ENCODE measurements around the gene ARHGAP44.

The ARHGAP44 gene

DNA sequence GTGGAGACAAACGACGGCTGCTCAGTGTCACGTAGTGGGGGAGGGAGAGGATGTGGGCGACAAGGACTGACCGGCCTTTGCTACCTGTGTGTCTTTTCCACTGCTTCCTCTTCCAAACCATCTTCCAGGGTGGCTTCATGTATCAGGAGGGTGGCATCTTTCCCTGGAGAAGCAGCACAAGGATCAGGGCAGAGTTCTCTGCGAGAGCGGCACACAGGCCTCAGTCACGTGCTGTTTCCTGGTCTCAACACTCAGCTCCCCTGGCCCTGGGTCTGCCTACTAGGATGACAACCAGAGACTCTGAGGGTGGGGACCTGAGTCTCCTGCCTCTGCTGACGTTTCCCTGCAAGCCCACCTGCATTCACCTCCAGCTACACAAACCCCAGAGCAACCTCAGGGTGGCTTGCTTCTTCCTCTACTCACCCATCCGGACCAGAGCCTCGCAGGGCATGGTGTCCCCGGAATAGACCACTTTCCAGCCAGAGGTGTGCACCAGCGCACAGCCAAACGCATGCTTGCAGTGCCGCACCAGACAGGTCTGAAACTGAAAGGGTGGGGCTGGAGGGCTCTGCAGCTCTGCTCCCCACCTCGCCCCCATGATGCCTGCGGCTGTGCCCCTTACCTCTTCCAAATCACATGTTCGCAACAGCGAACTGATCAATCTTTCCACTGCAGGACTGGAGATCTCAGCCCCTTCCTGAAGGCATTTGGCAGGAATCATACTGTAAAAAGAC is 205.2 kb downstream of the ARHGAP44 start:
- no peak for DNase-seq (ENCODE audit: low read depth, low spot score)

DNA sequence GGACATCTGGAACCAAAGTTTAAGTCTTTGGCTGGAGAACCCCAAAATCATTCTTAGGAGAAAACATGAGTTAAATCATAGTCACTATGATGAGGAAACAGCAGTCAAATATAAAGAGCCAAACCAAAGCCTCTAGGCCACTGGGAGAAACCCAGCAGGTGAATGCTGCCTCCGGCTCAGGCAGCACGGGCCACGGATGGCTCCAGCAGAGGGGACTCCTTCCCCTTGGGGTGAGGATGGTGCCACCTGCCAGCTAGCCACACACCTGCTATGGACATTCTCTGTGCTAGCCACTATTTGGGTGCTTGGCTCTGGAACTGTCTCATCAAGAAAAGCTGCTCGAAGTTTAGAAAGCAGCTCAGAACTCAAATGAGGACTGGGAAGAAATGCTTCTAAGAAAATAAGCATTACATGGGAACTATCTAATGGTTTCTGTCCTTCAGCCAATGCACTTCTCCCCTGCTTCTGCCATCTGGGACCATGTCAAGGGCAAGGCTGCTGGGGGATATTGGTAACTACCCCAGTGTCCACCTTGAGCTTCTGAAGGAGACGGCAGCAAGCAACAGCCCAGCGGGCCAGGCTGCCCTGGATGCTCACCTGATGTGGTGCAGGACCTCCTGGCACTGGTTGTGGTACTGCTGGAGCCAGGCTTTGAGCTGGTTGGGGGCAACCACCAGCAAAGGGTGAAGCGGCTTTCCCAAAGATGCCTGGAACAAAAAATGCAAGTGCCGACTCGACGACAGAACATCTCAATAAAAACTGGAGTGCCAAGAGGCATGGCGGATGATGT is 206.0 kb downstream of the ARHGAP44 start:
- no peak for DNase-seq (ENCODE audit: low read depth, low spot score)

DNA sequence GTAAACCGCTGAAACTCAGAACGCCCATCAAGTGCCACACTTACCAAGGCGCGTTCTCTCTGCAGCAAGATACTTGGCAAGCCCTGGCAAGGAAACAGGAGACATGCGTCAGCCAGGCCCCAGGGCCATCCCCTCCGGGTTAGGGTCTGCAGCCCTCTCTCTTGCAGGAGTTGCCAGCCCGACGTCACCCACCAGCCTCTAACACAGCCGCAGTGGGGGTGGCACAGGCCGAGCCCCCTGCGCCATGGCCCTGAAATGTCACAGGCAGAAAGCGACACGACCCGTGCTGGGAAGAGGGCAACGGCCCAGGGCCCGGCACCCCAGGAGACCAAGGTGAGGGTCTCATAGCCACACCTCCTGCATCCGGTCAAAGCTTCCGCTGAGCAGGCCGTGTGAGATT is 206.6 kb downstream of the ARHGAP44 start:
- no peak for DNase-seq (ENCODE audit: low read depth, low spot score)

DNA sequence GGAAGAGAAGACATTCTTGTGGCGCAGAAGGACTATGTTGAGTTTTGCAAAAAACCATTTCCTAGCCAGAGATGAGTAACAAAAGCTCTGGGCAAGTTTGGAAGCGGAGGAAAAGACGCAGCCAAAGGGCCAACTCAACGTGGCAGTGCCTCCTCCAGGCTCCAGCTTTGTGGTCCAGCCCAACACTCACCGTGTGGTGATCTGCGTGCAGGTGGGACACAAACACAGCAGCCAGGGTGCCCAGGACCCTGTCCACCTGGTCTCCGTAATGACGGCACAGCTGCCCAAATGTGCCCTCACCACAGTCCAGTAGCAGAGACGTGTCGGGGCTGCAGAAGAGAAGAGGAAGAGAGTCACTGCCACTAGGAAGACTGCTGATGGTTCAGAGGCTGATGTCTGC is 207.1 kb downstream of the ARHGAP44 start:
- no peak for DNase-seq (ENCODE audit: low read depth, low spot score)

DNA sequence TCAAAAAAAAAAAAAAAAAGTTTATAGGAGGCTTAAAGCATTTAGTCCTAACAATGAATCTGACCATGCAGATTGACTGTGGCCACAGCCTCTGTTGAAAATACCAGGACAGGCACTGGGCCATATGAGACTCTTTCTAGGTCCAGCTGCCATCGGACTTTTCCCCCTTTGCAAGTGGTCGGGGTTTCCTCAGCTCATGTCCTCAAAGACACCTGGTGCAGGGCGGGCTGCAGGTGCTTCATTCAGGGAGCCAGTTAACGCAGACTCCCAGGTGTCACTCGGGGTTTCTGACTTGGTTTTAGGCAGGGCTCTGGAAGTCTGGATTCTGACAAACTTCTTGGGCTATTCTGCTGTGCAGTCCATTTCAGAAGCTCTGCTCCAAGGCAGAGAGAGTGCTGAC is 207.6 kb downstream of the ARHGAP44 start:
- DNase-seq (ENCODE audit: low read depth, low spot score): no peak

DNA sequence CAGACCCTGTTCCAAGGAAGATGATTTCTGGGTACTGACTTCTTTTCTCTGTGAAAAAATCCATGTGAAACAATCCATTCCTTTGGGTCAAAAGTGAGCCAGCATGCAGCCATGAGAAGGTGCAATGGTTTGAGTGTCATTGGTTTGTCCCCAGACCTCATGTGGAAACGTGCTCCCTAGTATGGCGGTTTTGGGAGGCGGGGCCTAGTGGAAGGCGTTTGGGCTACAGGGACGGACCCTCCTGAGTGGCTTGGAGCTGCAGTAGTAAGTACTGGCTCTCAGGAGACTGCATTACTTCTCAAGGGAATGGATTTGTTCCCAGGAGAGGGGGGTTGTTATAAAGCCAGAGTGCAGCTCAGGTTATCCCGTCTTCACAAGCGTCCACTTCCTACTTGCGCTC is 209.2 kb downstream of the ARHGAP44 start:
- no peak for DNase-seq (ENCODE audit: low read depth, low spot score)

DNA sequence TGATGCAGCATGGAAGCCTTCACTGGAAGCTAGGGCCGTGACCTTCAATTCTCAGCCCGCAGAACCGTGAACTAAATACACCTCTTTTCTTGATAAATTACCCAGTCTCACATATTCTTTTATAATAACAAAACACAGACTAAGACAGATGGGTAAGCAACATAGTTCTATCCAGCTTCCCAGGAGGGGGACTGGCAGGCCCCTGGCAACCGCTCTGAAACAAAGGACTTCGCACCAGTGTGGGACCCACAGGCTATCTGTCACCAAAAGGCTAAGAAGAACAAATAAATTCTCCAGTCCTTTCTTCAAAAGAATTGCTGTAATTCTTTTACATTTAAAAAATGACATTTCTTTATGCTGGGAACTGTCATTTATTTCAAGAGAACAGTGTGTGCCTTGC is 209.6 kb downstream of the ARHGAP44 start:
- no peak for DNase-seq (ENCODE audit: low read depth, low spot score)

DNA sequence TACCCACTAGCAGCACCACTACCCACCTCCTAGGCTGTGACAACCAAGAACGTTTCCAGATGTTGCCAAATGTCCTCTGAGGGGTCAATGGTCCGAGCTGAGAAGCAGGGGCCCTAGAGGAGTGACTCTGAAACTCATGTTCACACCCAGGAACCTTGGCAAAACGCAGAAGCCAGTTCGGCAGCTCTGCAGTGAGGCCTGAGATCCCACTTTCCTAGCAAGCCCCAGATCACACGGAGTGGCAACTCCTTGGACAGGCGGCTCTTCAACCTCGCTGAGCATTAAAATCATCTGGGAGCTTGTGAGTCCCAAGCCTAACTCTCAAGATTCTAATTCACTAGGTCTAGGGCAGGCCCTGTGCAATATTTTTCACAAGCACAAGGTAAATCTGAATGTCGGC is 211.3 kb downstream of the ARHGAP44 start:
- no peak for DNase-seq (ENCODE audit: low read depth, low spot score)

DNA sequence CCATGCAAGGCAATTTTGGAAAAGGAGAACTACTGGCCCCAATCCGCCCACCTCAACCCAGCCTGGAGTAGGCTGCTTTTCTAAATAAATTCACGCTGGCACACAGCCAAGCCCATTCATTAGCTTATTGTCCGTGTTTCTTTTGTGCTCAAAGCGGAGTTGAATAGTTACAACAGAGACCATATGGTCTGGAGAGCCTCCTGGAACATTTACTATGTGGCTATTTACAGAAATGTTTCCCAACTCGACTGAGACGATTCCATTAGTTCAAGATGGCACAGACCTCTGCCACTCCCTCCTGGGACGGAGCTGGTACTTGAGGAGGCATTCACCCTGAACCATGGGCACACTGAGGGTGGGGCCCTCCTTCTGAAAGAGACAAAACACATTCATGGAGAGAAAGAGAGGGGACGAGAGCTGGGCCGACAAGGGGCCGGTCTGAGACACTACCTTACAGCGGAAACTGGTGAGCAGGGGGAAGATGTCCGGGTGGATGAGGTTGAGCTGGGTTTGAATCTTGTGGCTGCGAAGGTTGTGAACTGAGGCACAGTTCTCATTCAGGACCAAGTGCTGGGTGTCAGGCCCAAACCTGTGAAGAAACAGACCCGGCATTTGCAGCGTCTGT is 212.8 kb downstream of the ARHGAP44 start:
- DNase-seq (ENCODE audit: low read depth, low spot score): no peak

DNA sequence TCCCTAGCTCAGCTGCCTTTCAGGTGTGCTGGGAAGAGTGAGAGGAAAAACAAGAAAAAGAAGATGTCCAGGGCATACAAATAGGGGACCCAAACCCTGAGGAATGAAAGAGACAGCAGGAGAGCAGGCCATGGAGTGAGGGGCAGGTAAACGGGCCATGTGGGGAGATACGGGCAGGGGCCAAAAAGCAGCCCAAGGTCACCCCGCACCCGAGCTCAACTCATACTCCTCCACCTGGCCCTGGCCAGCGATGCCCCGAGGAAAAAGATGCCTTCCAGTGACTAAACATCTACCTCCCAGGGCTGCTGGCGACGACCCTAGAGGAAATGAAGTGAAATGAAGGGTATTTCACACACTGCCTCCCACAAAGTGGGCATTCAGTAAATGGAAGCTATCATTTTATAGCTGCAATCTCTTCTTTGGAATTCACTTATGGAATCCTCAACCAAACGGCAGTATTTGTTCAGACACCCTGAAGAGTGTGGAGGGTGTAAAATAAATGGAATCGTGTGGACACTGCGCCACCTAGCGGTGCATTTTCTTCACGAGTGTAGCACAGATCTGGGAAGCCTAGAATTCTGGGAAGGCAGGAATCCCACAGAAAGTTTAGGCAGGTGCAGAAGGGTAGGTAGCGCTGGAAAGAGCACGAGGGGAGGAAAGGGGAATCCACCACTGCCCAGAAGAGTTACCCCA is 213.6 kb downstream of the ARHGAP44 start:
- no peak for DNase-seq (ENCODE audit: low read depth, low spot score)

DNA sequence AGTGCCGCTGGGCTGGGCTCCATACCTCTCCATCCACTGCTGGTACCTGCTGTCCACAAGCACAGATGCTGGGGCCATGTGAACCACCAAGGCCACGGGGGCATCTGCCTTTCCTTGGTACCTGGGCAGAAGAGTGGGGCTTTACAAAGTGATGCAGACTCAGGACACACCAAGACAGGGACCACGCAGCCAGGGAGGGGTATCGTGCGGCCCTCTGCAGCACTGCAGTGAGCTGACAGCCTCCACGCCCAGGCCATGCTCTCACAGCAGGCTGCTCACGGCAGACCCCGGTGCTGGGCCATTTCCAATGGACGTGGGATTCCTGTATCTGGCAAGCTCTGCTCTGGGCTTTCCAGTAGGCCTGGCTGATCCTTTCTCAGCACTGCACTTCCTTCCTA is 214.2 kb downstream of the ARHGAP44 start:
- no peak for DNase-seq (ENCODE audit: low read depth, low spot score)

DNA sequence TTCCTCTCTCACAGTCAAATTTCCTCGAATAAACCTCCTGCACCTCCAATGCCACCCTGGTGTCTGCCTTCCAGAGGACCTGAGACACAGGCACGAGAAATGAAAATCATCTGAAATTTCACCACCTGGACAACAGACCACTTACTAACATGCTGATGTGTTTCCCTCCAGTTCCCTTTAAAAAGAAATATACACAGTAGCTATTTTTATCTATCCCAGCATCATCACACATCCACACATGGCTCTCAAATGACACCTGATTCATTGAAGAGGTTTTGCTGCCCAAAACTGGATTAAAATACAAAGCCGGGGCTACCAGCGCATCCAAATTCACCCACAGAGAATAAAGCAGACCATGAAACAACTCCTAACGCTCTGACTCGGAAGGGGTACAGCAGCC is 214.6 kb downstream of the ARHGAP44 start:
- no peak for DNase-seq (ENCODE audit: low read depth, low spot score)

DNA sequence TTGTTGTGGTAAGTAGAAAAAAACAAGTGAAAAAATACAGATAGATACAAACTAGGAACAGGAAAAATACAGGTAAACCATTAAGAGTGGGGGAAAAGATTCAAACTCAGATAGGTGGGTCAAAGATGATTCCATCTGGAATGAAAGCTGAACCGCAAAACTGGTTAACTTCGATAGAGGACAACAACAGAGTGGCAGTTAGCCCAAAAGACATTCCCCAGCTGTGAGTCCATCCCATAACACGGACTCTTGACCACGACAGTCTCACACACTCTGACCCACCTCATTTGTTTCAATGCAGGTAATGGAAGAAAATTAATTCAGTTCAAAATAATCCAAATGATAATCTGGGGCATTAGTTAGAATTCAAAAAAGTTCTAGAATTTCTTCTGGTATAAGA is 215.0 kb downstream of the ARHGAP44 start:
- no peak for DNase-seq (ENCODE audit: low read depth, low spot score)

DNA sequence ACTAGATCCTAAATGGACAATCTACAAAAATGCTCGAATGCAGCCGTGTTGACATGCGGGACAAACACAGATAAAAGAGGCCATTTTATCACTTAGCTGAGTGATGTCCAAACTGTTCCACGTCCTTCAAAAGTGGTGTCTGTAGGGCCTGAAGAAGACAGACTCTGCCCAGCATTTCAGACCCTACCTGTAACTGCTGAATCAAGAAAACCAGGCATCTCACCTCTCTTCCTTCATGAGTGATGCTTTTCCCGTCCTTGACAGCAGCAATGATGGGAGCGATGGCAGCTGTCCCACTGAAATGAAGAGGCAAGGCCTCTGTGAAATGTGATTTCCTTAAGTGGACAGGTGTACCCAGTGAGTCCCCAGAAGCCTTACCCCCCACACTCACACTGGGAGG is 216.2 kb downstream of the ARHGAP44 start:
- no peak for DNase-seq (ENCODE audit: low read depth, low spot score)

DNA sequence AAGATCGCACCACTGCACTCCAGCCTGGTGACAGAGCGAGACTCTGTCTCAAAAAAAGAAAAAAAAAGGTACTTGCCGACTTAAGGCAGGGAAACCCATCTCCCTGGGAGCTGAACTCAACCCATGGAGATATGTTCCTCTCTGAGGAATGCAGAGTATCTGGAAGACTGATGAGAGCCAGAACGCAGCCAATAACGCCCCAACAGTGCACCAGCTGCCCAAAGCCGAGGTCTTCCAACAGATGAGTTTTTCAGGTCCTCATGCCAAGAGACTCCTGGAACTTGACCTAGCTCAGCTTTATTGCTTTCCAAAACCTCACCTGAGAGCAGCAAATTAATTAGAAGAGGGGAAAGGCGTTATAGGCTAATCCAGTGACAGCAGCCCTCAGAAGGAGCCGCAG is 219.2 kb downstream of the ARHGAP44 start:
- no peak for DNase-seq (ENCODE audit: low read depth, low spot score)

DNA sequence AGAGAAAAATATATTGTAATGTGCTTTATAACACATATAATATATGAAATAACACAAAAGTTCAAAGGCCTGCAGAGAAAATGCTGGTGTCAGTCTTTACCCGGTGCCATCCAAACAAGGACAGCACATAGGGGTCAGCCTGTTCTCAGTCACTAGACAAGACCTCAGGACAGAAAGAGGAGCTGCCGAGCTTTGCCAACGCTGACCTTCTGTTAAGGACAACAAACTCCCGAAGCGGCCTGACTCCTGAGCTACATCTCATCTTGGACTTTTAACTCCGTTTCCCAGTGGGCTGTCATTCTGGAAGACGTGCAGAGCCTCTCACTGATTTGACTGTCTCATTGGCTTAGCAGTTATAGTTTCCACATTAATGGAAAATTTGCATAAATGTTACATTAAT is 221.7 kb downstream of the ARHGAP44 start:
- DNase-seq (ENCODE audit: low read depth, low spot score): no peak

DNA sequence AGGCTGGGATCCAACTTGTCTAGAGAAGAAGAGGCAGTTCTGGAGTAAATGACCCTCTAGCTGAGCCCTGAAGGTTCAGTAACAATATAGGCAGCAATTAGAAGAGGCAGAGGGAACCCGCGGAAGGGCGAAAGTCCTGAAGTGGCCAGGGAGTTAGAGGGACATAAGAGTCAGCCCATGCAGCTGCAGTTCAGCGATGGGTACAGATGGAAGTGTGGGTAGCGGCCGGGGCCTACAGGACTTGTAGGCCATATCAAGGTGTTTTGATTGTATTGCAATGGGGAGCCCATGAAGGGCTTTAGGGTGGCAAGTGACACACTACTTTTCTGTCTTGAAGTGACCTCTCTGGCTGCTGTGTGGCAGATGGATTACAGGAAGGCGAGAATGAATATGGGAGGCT is 225.5 kb downstream of the ARHGAP44 start:
- no peak for DNase-seq (ENCODE audit: low read depth, low spot score)

DNA sequence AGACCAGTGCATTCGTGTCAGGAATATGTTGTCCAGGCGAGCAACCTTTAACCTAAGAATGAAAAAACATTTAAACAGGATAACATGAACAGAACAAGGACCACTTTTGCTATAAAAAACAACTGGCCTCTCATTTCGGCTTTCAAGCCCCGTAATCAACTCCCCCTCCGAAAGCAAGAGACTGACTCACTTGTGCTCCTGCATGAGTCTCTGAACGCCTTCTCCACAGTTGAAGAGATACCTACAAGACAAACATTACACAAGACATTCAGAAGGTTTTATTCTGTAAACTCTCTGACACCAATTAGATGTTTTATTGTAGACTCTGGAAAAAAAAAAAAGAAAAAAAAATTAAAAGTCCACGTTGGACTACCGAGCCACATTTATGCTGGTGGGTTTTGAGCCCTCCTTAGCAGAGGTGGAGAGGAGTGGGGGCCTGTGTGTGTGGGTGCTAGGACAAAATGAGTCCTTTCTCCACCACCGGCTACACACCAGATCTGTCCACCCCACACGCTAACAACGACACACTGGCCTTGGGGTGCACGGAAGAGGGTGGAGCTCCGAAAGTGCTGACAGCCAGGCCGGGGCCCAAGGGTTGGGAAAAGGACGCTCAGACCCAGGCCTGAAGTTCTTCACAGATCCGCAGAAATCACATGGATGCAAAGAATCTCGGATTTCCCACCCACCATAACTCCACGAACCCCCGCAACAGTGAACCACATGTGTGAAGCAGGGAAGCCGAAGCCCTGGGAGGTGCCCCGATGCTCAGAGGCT is 227.8 kb downstream of the ARHGAP44 start:
- no peak for DNase-seq (ENCODE audit: low read depth, low spot score)

DNA sequence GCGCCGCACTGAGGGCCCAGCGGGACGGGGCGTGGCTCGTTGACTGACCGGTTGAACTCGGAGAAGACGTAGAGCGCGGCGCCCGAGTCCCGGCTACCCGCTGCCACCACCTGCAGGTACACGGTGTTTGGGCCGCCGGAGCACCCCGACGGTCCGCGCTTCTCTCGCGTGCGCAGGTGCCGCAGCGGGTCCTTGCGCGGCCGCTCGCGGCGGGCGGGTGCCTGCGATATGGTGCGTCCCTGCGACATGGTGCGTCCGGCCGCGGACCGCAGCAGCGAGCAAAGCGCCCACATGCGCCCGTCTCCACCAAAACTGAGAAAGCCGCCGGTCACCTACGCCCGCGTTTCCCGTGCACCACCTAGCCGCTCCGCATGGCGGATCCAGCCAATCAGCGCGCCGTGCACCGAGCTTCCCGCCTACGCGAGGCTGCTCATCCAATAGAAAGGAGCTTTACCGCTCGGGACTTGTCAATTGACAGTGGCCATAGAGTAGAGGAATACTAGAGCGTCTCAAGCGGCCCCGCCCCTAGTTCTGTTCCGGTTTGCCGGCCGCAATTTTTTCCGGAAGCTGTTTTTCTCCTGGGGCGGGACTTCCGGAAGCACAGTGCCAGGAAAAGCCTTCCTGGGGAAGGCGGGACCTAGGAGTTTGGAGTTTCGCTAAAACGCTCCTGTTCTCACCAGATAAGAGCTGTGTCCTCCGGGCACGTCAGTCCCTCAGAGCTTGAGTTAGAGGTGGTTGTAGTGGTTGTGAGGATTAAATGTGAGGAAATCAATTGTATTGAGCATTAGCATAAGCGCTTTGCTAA is 228.6 kb downstream of the ARHGAP44 start, which contains the start of gene ELAC2:
Gene ELAC2 (minus strand): TSS at position 373 of the 805 bp plus-strand sequence. CDS start 80 bp downstream, at position 293.
- peak; percentile 93 for DNase-seq (ENCODE audit: low read depth, low spot score)

DNA sequence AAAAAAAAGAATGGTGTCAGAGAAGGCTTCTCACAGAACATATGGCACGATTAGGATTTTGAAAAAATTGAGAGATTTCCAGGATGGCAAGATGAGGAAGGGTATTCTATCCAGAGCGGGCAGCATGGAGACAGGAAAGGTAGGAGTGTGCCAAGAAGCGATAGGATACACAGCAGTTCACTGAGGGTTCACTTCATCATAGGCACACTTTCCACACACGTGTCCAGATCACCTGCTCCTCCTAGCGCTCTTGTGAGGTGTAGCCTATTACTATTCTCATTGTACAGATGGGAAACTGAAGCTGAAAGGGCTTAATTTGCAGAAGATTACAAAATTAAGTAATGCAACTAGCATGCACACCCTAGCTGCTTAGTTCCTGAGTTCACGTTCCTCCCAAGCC is 234.7 kb downstream of the ARHGAP44 start:
- no peak for DNase-seq (ENCODE audit: low read depth, low spot score)

Data from activated CD4-positive, CD25-positive, alpha-beta regulatory T cell treated with anti-CD3 and anti-CD28 coated beads, Interleukin-2, amount 50 U/mL, for 16 hours (primary cell).